SK-N-MC (cell line): ENCODE results near the gene AFAP1L2.

Source experiments
- DNase-seq: peaks from one replicate; pipeline ENCODE4 v3.0.0-alpha.2; 2011; ENCODE audit warnings: low read depth, low spot score
- H3K27ac ChIP-seq: fragments of 200-600 bp; sonication (generic); 2 replicates; pipeline ENCODE4 v1.5.1; 2016; ENCODE audit warnings: mixed run types
- H3K36me3 ChIP-seq: fragments of 200-600 bp; sonication (generic); 2 replicates; pipeline ENCODE4 v1.6.1; 2017; ENCODE audit warnings: antibody characterized with exemption, low read length, mixed read lengths; ENCODE audit not compliant: insufficient read depth
- H3K4me3 ChIP-seq: fragments of 200-600 bp; sonication (generic); 2 replicates; pipeline ENCODE4 v1.5.1; 2016
- H3K9ac ChIP-seq: fragments of 200-600 bp; sonication (generic); 2 replicates; pipeline ENCODE4 v1.8.0; 2017; ENCODE audit warnings: mixed run types, mixed read lengths; ENCODE audit not compliant: insufficient read length
- H3K9me3 ChIP-seq: fragments of 200-600 bp; sonication (generic); 2 replicates; pipeline ENCODE4 v1.6.1; 2017; ENCODE audit warnings: low read depth, mild to moderate bottlenecking, antibody characterized with exemption, low read length, moderate library complexity, mixed read lengths
- EZH2 ChIP-seq: fragments of 200-600 bp; sonication (generic); IDR thresholded peaks from one replicate; pipeline ENCODE4 v1.6.1; 2017; ENCODE audit warnings: antibody characterized with exemption
- FOXP2 ChIP-seq: optimal IDR thresholded peaks from 2 replicates; pipeline ENCODE3; 2011; ENCODE audit warnings: mild to moderate bottlenecking, moderate library complexity; ENCODE audit not compliant: insufficient read depth; ENCODE audit errors: extremely low read length, control extremely low read depth
- POLR2AphosphoS5 ChIP-seq: IDR thresholded peaks from 2 replicates; pipeline ENCODE4 v1.6.1; 2012; ENCODE audit warnings: mild to moderate bottlenecking, low read depth, low read length, borderline replicate concordance

The AFAP1L2 gene

DNA sequence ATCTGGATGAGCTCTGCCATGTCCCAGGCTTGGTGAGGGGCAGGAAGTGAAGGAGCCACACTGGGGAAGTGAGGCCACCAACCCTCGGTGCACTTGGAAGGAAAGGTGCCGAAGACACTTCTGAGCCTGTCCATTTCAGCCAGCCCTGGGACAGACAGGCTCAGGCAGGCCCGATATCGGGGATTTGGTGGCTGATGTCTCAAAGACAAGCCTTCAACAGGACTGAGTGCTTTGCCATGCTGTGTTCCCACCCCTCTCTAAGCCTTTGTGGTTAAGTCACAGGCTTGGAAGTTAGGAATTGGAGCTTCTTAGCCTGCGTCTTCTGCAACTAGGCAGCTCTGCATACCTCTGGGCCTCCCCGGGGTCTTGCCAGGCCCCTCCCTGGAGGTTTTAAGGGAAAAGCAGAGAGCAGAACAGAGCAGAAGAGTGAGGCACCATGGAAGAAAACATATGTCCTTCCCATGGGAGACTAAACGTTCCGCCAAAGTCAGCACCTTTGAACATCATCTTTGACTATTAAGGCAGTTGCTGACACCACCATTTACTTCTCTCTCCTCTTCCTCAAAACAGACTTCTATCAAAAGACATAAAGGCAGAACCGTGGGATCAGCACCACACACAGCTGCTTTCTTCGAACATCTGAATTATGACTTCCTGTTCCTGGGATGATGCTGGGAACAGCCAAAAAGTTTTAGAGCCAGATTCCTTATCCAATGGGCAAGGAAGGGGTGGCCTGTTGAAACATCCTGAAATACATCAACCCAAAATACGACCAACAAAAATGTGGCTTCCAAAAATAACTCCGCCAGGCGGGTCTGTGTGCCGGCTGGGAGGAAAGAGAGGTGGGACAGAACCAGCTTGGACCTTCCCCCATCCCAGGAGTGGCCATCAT is 71.8 kb downstream of the AFAP1L2 start:
- H3K4me3 ChIP-seq, result no peak overlapping the region
- H3K36me3 ChIP-seq, result no peaks in the 10 kb centered on the region
- H3K9me3 ChIP-seq, result no peaks in the 10 kb centered on the region
- no peak overlapping the region for H3K9ac ChIP-seq
- no peak overlapping the region for H3K27ac ChIP-seq
- DNase-seq, result no peak
- TF ChIP-seq EZH2 (no peak), POLR2AphosphoS5 (no peak), FOXP2 (no peak)

- Histone ChIP-seq H3K4me3 (no peak overlapping the region), H3K27ac (no peak overlapping the region), H3K9me3 (no peaks in the 10 kb centered on the region), H3K9ac (no peak overlapping the region), H3K36me3 (no peaks in the 10 kb centered on the region)
- TF ChIP-seq FOXP2 (no peak), POLR2AphosphoS5 (no peak), EZH2 (no peak)
- DNase-seq, result no peak
These were observed 74.5 kb downstream of the AFAP1L2 start for GRCh38 chr10:114329634-114330365.

- DNase-seq, result no peak
- Histone ChIP-seq H3K36me3 (no peaks in the 10 kb centered on the region), H3K9me3 (no peaks in the 10 kb centered on the region), H3K27ac (no peak overlapping the region), H3K4me3 (no peak overlapping the region), H3K9ac (no peak overlapping the region)
- TF ChIP-seq POLR2AphosphoS5 (no peak), EZH2 (no peak), FOXP2 (no peak)
These were observed 75.4 kb downstream of the AFAP1L2 start for GRCh38 chr10:114328874-114329273.

- no peak for DNase-seq
- Histone ChIP-seq H3K9me3 (no peaks in the 10 kb centered on the region), H3K4me3 (no peak overlapping the region), H3K27ac (no peak overlapping the region), H3K36me3 (no peaks in the 10 kb centered on the region), H3K9ac (no peak overlapping the region)
- TF ChIP-seq POLR2AphosphoS5 (no peak), EZH2 (no peak), FOXP2 (no peak)
These were observed 75.9 kb downstream of the AFAP1L2 start for GRCh38 chr10:114328441-114328812.

- Histone ChIP-seq H3K9me3 (no peaks in the 10 kb centered on the region), H3K4me3 (no peak overlapping the region), H3K9ac (no peak overlapping the region), H3K36me3 (no peaks in the 10 kb centered on the region), H3K27ac (no peak overlapping the region)
- DNase-seq, result no peak
- TF ChIP-seq POLR2AphosphoS5 (no peak), FOXP2 (no peak)
These were observed 76.5 kb downstream of the AFAP1L2 start for GRCh38 chr10:114327537-114328440.

GRCh38 chr10:114326795-114327194 is 77.5 kb downstream of the AFAP1L2 start:
- no peaks in the 10 kb centered on the region for H3K36me3 ChIP-seq
- DNase-seq, result no peak
- no peaks in the 10 kb centered on the region for H3K9me3 ChIP-seq
- no peak overlapping the region for H3K27ac ChIP-seq
- no peak overlapping the region for H3K9ac ChIP-seq
- H3K4me3 ChIP-seq, result no peak overlapping the region
- no peak for TF ChIP-seq FOXP2
- no peak for TF ChIP-seq POLR2AphosphoS5
- TF ChIP-seq EZH2, result no peak

DNA sequence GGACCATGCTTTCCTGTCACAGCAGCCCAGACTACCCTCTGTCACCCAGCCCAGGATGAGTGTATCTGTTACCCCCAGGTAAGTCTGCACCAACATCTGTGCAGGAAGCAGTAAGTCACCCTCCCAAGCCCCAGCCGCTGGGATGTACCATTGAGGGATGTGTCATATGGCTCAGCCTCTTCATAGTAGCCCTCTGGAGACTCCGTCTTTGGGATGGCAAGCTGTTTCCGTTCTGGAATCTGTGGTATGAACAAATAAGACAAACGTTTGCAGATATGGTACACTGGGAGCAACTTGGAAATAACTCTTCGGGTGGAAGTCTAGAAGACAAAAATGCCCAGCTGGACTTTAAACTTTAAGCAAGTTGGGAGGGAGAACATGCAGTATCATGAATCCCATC is 81.3 kb downstream of the AFAP1L2 start:
- no peak overlapping the region for H3K9ac ChIP-seq
- H3K9me3 ChIP-seq, result no peaks in the 10 kb centered on the region
- DNase-seq, result no peak
- TF ChIP-seq POLR2AphosphoS5 (no peak), EZH2 (no peak), FOXP2 (no peak)
- H3K27ac ChIP-seq, result no peak overlapping the region
- no peak overlapping the region for H3K4me3 ChIP-seq
- H3K36me3 ChIP-seq, result no peaks in the 10 kb centered on the region

- TF ChIP-seq EZH2 (no peak), POLR2AphosphoS5 (no peak), FOXP2 (no peak)
- Histone ChIP-seq H3K4me3 (no peak overlapping the region), H3K36me3 (no peaks in the 10 kb centered on the region), H3K9me3 (no peaks in the 10 kb centered on the region), H3K9ac (no peak overlapping the region), H3K27ac (no peak overlapping the region)
- no peak for DNase-seq
These were observed 82.0 kb downstream of the AFAP1L2 start for GRCh38 chr10:114322344-114322743.
